Ovary (tissue), 3 donors: Measurements from ENCODE around the gene UBN1.

Experiments
- CTCF ChIP-seq, 3 donors: fragments of 450-650 bp in 2 of 3; fragments of 200-600 bp in 1 of 3; IDR thresholded peaks; one replicate each; pipeline versions ENCODE4 v1.5.1 to v1.8.0; 2016 to 2022; ENCODE audit warnings: antibody characterized with exemption in 3 of 3, mild to moderate bottlenecking in 1 of 3
- EP300 ChIP-seq: sonication (generic); formaldehyde crosslinking; IDR thresholded peaks from one replicate; pipeline ENCODE4 v1.6.1; 2017; ENCODE audit warnings: antibody characterized with exemption
- POLR2A ChIP-seq: fragments of 450-650 bp; IDR thresholded peaks from one replicate; pipeline ENCODE4 v1.6.1; 2017; ENCODE audit warnings: antibody characterized with exemption, mild to moderate bottlenecking, moderate library complexity
- donor health status: DM: no; HTN: no; CAD: no.

GRCh38 chr16:4911970-4912386, 64.7 kb downstream of the UBN1 start:
- TF ChIP-seq EP300 (no peak), CTCF (IDR thresholded peaks at IDR 0.05) (no peak), POLR2A (no peak)
